ENCODE measurements around the gene GDPD5.

DNA sequence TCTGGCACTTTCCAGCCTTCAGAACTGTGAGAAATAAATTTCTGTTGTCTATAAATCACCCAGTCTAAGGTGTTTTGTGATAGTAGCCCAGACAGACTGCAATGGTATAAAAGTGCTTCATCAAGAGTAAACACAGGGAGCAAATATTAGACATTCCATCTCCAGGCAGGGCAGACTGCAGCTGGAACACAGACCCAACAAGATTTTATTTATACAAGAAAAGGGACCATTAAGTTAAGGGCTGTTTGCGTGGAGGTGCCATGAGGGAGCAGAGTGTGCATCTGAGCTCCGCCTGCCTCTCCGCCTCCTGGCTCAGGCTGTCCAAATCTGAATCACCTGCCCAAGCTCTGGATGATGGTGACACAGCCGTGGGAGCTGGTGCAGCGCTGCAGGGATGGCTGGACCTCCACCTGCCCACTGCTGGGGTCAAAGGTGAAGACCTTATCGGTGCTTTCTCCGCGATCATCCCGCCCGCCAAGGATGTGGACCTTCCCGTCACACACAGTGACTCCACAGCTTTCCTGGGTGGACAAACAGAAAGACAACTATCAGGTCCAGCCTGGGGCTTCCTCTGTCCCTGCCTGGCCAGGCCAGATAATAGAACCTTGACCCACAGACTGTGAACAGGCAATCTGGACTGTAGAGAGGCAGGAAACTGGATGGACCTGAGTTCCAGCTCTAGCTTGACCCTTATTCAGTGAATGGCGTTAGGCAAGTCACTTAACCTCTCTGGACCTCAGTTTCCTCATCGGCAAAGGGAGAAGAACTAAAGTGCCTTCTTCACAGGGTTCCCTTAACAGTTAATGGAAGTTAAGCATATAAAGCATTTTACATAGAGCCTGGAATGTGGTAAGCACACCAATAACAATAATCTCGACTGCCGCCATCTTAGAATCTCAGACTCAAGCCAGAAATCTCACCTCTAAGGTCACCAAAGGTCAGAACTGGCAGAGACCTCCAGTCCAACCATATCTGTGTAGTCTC is 103.2 kb downstream of the GDPD5 start:
- TF ChIP-seq CTCF (IDR thresholded peaks at IDR 0.05; ENCODE audit: low read depth, low read length, poor library complexity, severe bottlenecking) = no peak
- TF ChIP-seq EZH2phosphoT487 (IDR thresholded peaks at IDR 0.05; ENCODE audit: borderline replicate concordance, low read length) = no peak

Data from DOHH2 (cell line).